Adrenal gland (tissue), 12 donors: ENCODE results near the gene ACBD6. TPM values are rescaled to one million over a fixed set of nuclear protein-coding genes. Genes with fewer than 3 reads are reported as not detected.

Experiments used
- DNase-seq, 7 donors: peaks; one replicate each; pipeline ENCODE4 v3.0.0-alpha.2; 2019 to 2020
- H3K27ac ChIP-seq, 5 donors: fragments of 200-600 bp; sonication (generic) in 4 of 5; 1 replicate in 3 of 5; 2 replicates in 2 of 5; pipeline versions ENCODE4 v1.5.1 to v1.8.0; 2016 to 2020; ENCODE audit warnings: mild to moderate bottlenecking in 1 of 5
- H3K27me3 ChIP-seq: fragments of 200-600 bp; 2 replicates; pipeline ENCODE4 v1.8.0; 2021
- H3K36me3 ChIP-seq, 2 donors: fragments of 200-600 bp; replicated peaks in 1 of 2; 1 replicate in 1 of 2; 2 replicates in 1 of 2; pipeline versions ENCODE4 v1.5.1 to v1.8.0; 2018 to 2022
- H3K4me1 ChIP-seq, 2 donors: fragments of 200-600 bp; replicated peaks in 1 of 2; 1 replicate in 1 of 2; 2 replicates in 1 of 2; pipeline versions ENCODE4 v1.5.1 to v1.8.0; 2018 to 2021
- H3K4me3 ChIP-seq, 4 donors: fragments of 200-600 bp; sonication (generic) in 3 of 4; one replicate each; pipeline ENCODE4 v1.5.1; 2016 to 2018
- H3K9me3 ChIP-seq, 3 donors: fragments of 200-600 bp; sonication (generic) in 1 of 3; replicated peaks in 1 of 3; 1 replicate in 2 of 3; 2 replicates in 1 of 3; pipeline versions ENCODE4 v1.5.1 to v1.8.0; 2016 to 2021
- CTCF ChIP-seq, 6 experiments: fragments of 450-650 bp in 4 of 6; fragments of 200-600 bp in 2 of 6; sonication (generic) in 1 of 6; IDR thresholded peaks; 1 replicate in 5 of 6; 2 replicates in 1 of 6; pipeline versions ENCODE4 v1.5.1 to v1.8.0; 2016 to 2021; ENCODE audit warnings: antibody characterized with exemption in 6 of 6, mild to moderate bottlenecking in 2 of 6, moderate library complexity in 1 of 6
- POLR2A ChIP-seq, 2 donors: fragments of 450-650 bp; IDR thresholded peaks; one replicate each; pipeline ENCODE4 v1.6.1; 2017; ENCODE audit warnings: antibody characterized with exemption in 2 of 2, mild to moderate bottlenecking in 2 of 2, moderate library complexity in 1 of 2
- WGBS, 4 donors: extraction: QIAGEN DNeasy Blood & Tissue Kit in 2 of 4; methylation state at CpG; one replicate each; pipeline versions ENCODE4 v1.1.5 to v1.1.7; 2013 to 2017; 5-methylcytosine and 5-hydroxymethylcytosine counted together
- intact Hi-C, 2 donors: fragments of 100-400 bp; cut with DNase I; formaldehyde crosslinking; loops; one replicate each; pipeline versions ENCODE4 v1.14.1 to v1.15.0; 2022 to 2023
- polyA plus RNA-seq, 3 donors: library from polyadenylated mRNA; stranded (reverse); fragments of 200-250 nt in 2 of 3; fragments of 350-450 nt in 1 of 3; fragmentation: Illumina TruSeq in 1 of 3; extraction: RNeasy Lipid Tissue Mini Kit (QIAGEN cat#74804) in 1 of 3; gene quantifications; one replicate each; pipeline ENCODE4 v1.2.3, GENCODE V29; 2013 to 2014
- total RNA-seq, 9 donors: library from RNA; depleted of rRNA in 4 of 9; stranded (reverse); fragments of >200 nt in 4 of 9; fragments of 120-200 nt in 1 of 9; fragmentation: NEBNext Ultra II Directional in 1 of 9; extraction: Animal tissue kit (Norgen Biotek cat#: 25700) in 1 of 9; gene quantifications; one replicate each; pipeline versions ENCODE4 v1.1.0 to v1.2.4, GENCODE V29; 2013 to 2023
- donor health status: healthy with polysubstance abuse.
- donor health status: Bipolar disorder and iron deficiency.
- donor health status: DM: yes; HTN: yes; CAD: no.
- donor health status: DM: no; HTN: no; CAD: no.
- donor health status: DM: no; HTN: no; CAD: no.
- donor health status: DM: yes; HTN: yes; CAD: no.

Gene ACBD6
- total and polyA plus RNA-seq, 12 donors = 28.7 to 75.1 (median 36.6) TPM

GRCh38 chr1:180287988-180288705, 214.2 kb downstream of the ACBD6 start:
- intact Hi-C loops = no loop called here
- H3K4me3 ChIP-seq = no peak overlapping the region
- TF ChIP-seq CTCF (IDR thresholded peaks at IDR 0.05) = no peak
- peak overlapping the region in 2 of 5 donors; percentile 21 to 35 for H3K27ac ChIP-seq
- peaks cover 0 to 24% of the 10 kb centered on the region in 2 donors for H3K4me1 ChIP-seq
- 39 to 60% (median 54%) methylated on average over 3 of the region's 3 CpGs for WGBS, 4 donors
- no peaks in the 10 kb centered on the region for H3K27me3 ChIP-seq
- no peaks in the 10 kb centered on the region for H3K9me3 ChIP-seq
- peak in 3 of 7 donors; percentile 22 to 26 (median 24) for DNase-seq
- H3K36me3 ChIP-seq = no peaks in the 10 kb centered on the region

GRCh38 chr1:180286417-180286816, 216.0 kb downstream of the ACBD6 start:
- no peaks in the 10 kb centered on the region for H3K9me3 ChIP-seq
- H3K27ac ChIP-seq = no peak overlapping the region
- intact Hi-C loops = no loop called here
- no peak overlapping the region for H3K4me3 ChIP-seq
- no peaks in the 10 kb centered on the region for H3K27me3 ChIP-seq
- no peaks in the 10 kb centered on the region for H3K36me3 ChIP-seq
- peaks cover 11 to 32% of the 10 kb centered on the region in 2 donors for H3K4me1 ChIP-seq
- no peak for TF ChIP-seq POLR2A (IDR thresholded peaks at IDR 0.05)
- no peak for TF ChIP-seq CTCF (IDR thresholded peaks at IDR 0.05)
- no peak for DNase-seq

GRCh38 chr1:180283098-180283497, 219.3 kb downstream of the ACBD6 start:
- intact Hi-C loops = no loop called here
- Histone ChIP-seq H3K4me1 (peaks cover 11 to 12% of the 10 kb centered on the region in 2 donors), H3K27me3 (no peaks in the 10 kb centered on the region), H3K4me3 (no peak overlapping the region), H3K9me3 (no peaks in the 10 kb centered on the region), H3K36me3 (no peaks in the 10 kb centered on the region), H3K27ac (no peak overlapping the region)
- no peak for DNase-seq
- TF ChIP-seq CTCF (IDR thresholded peaks at IDR 0.05) (no peak), POLR2A (IDR thresholded peaks at IDR 0.05) (no peak)
- WGBS, 4 donors = 86 to 90% (median 88%) methylated on average over 4 of the region's 4 CpGs

DNA sequence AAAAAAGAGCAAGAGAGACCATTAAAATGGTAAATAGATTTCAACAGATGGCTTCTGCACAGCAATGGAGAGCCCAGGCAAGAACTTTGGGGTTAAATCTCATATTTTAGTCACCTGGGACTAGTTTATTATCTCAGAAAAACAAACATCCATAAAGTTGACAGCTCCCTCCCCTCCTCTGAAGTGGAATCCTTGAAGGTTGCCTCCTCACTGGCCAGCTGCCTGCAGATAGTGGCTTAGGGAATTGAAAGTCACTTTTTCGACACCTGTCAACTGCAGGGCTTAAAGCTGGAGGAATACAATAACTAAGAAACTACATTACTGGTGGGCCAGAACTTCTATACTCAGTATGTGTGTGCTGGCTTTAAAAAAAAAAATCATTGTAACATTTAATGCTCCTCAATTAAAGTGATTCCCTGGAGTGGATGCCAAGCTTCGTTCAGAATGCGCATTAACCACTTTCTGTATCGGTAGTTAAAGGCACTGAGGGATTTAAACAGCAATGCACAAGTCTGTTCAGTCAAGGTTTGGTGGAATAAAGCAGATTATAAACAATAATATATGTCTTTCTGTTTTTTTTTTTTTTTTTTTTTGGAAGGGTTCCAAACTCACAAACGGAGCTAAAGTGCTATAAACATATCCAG, 219.9 kb downstream of the ACBD6 start:
- Histone ChIP-seq H3K4me1 (peaks cover 8 to 11% of the 10 kb centered on the region in 2 donors), H3K9me3 (no peaks in the 10 kb centered on the region), H3K4me3 (no peak overlapping the region), H3K27me3 (no peaks in the 10 kb centered on the region), H3K27ac (no peak overlapping the region), H3K36me3 (no peaks in the 10 kb centered on the region)
- intact Hi-C loops = no loop called here
- WGBS, 4 donors = 37 to 43% (median 42%) methylated on average over 5 of the region's 5 CpGs
- DNase-seq = peak in 4 of 7 donors; percentile 28 to 54 (median 40)
- TF ChIP-seq CTCF (IDR thresholded peaks at IDR 0.05) (no peak), POLR2A (IDR thresholded peaks at IDR 0.05) (no peak)
